Skeletal muscle tissue (tissue), 4 donors: ENCODE data around the gene MTERF4. TPM values are rescaled to one million over a fixed set of nuclear protein-coding genes. Genes with fewer than 3 reads are reported as not detected.

Experiments
- H3K27ac ChIP-seq: one replicate; pipeline ENCODE4 v1.7.0; 2013; ENCODE audit warnings: mild to moderate bottlenecking, low read depth, low read length, inconsistent platforms
- H3K27me3 ChIP-seq, 3 donors: one replicate each; pipeline ENCODE4 v1.7.0; 2013; ENCODE audit warnings: low read length in 3 of 3; ENCODE audit not compliant: control insufficient read depth in 3 of 3, insufficient read depth in 3 of 3
- H3K36me3 ChIP-seq, 3 donors: one replicate each; pipeline ENCODE4 v1.7.0; 2013; ENCODE audit warnings: low read length in 3 of 3; ENCODE audit not compliant: control insufficient read depth in 3 of 3, insufficient read depth in 3 of 3
- H3K4me1 ChIP-seq, 3 donors: one replicate each; pipeline ENCODE4 v1.7.0; 2013; ENCODE audit warnings: low read length in 3 of 3, mild to moderate bottlenecking in 3 of 3; ENCODE audit not compliant: control insufficient read depth in 3 of 3, insufficient read depth in 3 of 3
- H3K4me3 ChIP-seq, 3 donors: one replicate each; pipeline ENCODE4 v1.7.0; 2013; ENCODE audit warnings: low read length in 3 of 3
- H3K9ac ChIP-seq, 3 donors: one replicate each; pipeline ENCODE4 v1.7.0; 2013; ENCODE audit warnings: low read length in 3 of 3, mild to moderate bottlenecking in 3 of 3, moderate library complexity in 2 of 3, low read depth in 1 of 3
- H3K9me3 ChIP-seq, 3 donors: one replicate each; pipeline ENCODE4 v1.7.0; 2013; ENCODE audit warnings: low read length in 3 of 3; ENCODE audit not compliant: control insufficient read depth in 3 of 3
- total RNA-seq: library from RNA; depleted of rRNA; stranded (reverse); fragments of >200 nt; gene quantifications from one replicate; pipeline ENCODE4 v1.2.3, GENCODE V29; 2014
- donor health status: Osteomylitis.

MTERF4 gene
- total RNA-seq, 1 donor from 2014 or later, result 32.4 TPM

GRCh38 chr2:241052677-241053360 is 49.3 kb downstream of the MTERF4 start:
- H3K4me1 ChIP-seq, result no peaks in the 10 kb centered on the region
- no peaks in the 10 kb centered on the region for H3K27me3 ChIP-seq
- no peaks in the 10 kb centered on the region for H3K9me3 ChIP-seq
- H3K27ac ChIP-seq, result no peak overlapping the region
- H3K36me3 ChIP-seq, result peaks cover 38 to 59% (median 54%) of the 10 kb centered on the region in 3 donors
- no peak overlapping the region for H3K9ac ChIP-seq
- H3K4me3 ChIP-seq, result no peak overlapping the region

- H3K27me3 ChIP-seq, result no peaks in the 10 kb centered on the region
- H3K36me3 ChIP-seq, result peaks cover 38 to 59% (median 54%) of the 10 kb centered on the region in 3 donors
- H3K4me1 ChIP-seq, result no peaks in the 10 kb centered on the region
- no peak overlapping the region for H3K27ac ChIP-seq
- no peak overlapping the region for H3K9ac ChIP-seq
- H3K9me3 ChIP-seq, result no peaks in the 10 kb centered on the region
- no peak overlapping the region for H3K4me3 ChIP-seq
These were observed 50.3 kb downstream of the MTERF4 start for GRCh38 chr2:241051578-241052487.

GRCh38 chr2:241050624-241051577 is 51.2 kb downstream of the MTERF4 start:
- H3K36me3 ChIP-seq, result peaks cover 38 to 59% (median 54%) of the 10 kb centered on the region in 3 donors
- H3K9ac ChIP-seq, result no peak overlapping the region
- no peak overlapping the region for H3K4me3 ChIP-seq
- no peaks in the 10 kb centered on the region for H3K4me1 ChIP-seq
- no peaks in the 10 kb centered on the region for H3K9me3 ChIP-seq
- no peaks in the 10 kb centered on the region for H3K27me3 ChIP-seq
- H3K27ac ChIP-seq, result no peak overlapping the region

GRCh38 chr2:241049739-241050623 is 52.1 kb downstream of the MTERF4 start:
- Histone ChIP-seq H3K27me3 (no peaks in the 10 kb centered on the region), H3K36me3 (peaks cover 38 to 59% (median 54%) of the 10 kb centered on the region in 3 donors), H3K4me3 (no peak overlapping the region), H3K9me3 (no peaks in the 10 kb centered on the region), H3K9ac (no peak overlapping the region), H3K27ac (no peak overlapping the region), H3K4me1 (no peaks in the 10 kb centered on the region)

- no peaks in the 10 kb centered on the region for H3K4me1 ChIP-seq
- H3K36me3 ChIP-seq, result peaks cover 44 to 63% (median 60%) of the 10 kb centered on the region in 3 donors
These were observed 53.1 kb downstream of the MTERF4 start for GRCh38 chr2:241048949-241049343.

GRCh38 chr2:241048149-241048948 is 53.7 kb downstream of the MTERF4 start:
- H3K9ac ChIP-seq, result no peak overlapping the region
- H3K9me3 ChIP-seq, result peaks cover 0 to 3% (median 0%) of the 10 kb centered on the region in 3 donors
- peaks cover 39 to 58% (median 54%) of the 10 kb centered on the region in 3 donors for H3K36me3 ChIP-seq
- no peak overlapping the region for H3K4me3 ChIP-seq
- H3K27me3 ChIP-seq, result no peaks in the 10 kb centered on the region
- H3K4me1 ChIP-seq, result no peaks in the 10 kb centered on the region
- no peak overlapping the region for H3K27ac ChIP-seq

More at GRCh38 chr2:241048949-241049343, 53.1 kb downstream of the MTERF4 start:
- no peaks in the 10 kb centered on the region for H3K27me3 ChIP-seq
- no peak overlapping the region for H3K4me3 ChIP-seq
- H3K9ac ChIP-seq, result no peak overlapping the region
- H3K27ac ChIP-seq, result no peak overlapping the region
- peaks cover 0 to 3% (median 0%) of the 10 kb centered on the region in 3 donors for H3K9me3 ChIP-seq

- peaks cover 36 to 51% (median 46%) of the 10 kb centered on the region in 3 donors for H3K36me3 ChIP-seq
These were observed 54.7 kb downstream of the MTERF4 start for GRCh38 chr2:241047253-241048010.

More at GRCh38 chr2:241047253-241048010, 54.7 kb downstream of the MTERF4 start:
- no peak overlapping the region for H3K9ac ChIP-seq
- H3K27ac ChIP-seq, result no peak overlapping the region
- no peaks in the 10 kb centered on the region for H3K4me1 ChIP-seq
- no peaks in the 10 kb centered on the region for H3K27me3 ChIP-seq
- H3K4me3 ChIP-seq, result no peak overlapping the region
- H3K9me3 ChIP-seq, result peaks cover 0 to 3% (median 0%) of the 10 kb centered on the region in 3 donors
